Parathyroid adenoma (tissue), 2 donors: ENCODE results near the gene HERC3.
A peak's percentile ranks its signal among the peaks of the same experiment; 100 is the strongest.

Source experiments
- H2AFZ ChIP-seq: fragments of 300-600 bp; sonication (generic); one replicate; pipeline ENCODE4 v1.7.0; 2017; ENCODE audit warnings: antibody characterized with exemption, mild to moderate bottlenecking
- H3K27ac ChIP-seq: fragments of 300-600 bp; sonication (generic); one replicate; pipeline ENCODE4 v1.7.0; 2017
- H3K27me3 ChIP-seq: fragments of 300-600 bp; sonication (generic); one replicate; pipeline ENCODE4 v1.7.0; 2017; ENCODE audit warnings: low read length; ENCODE audit not compliant: control insufficient read depth, insufficient read depth
- H3K36me3 ChIP-seq: fragments of 300-600 bp; sonication (generic); one replicate; pipeline ENCODE4 v1.7.0; 2017; ENCODE audit warnings: low read length; ENCODE audit not compliant: control insufficient read depth, insufficient read depth
- H3K4me1 ChIP-seq: fragments of 300-600 bp; sonication (generic); one replicate; pipeline ENCODE4 v1.7.0; 2017; ENCODE audit warnings: control low read depth
- H3K4me2 ChIP-seq: fragments of 300-600 bp; sonication (generic); one replicate; pipeline ENCODE4 v1.7.0; 2017; ENCODE audit warnings: low read length
- H3K4me3 ChIP-seq: fragments of 300-600 bp; sonication (generic); one replicate; pipeline ENCODE4 v1.7.0; 2017; ENCODE audit warnings: low read depth, low read length
- H3K79me2 ChIP-seq: fragments of 300-600 bp; sonication (generic); one replicate; pipeline ENCODE4 v1.7.0; 2017; ENCODE audit warnings: control low read depth
- H3K9ac ChIP-seq: fragments of 300-600 bp; sonication (generic); one replicate; pipeline ENCODE4 v1.7.0; 2017; ENCODE audit warnings: mild to moderate bottlenecking
- H3K9me3 ChIP-seq: fragments of 300-600 bp; sonication (generic); one replicate; pipeline ENCODE4 v1.7.0; 2017; ENCODE audit warnings: low read length; ENCODE audit not compliant: control insufficient read depth
- TF ChIP-seq, protein P1 (sequence below): fragments of 300-600 bp; sonication (generic); IDR thresholded peaks from one replicate; pipeline ENCODE4 v1.7.0; 2017; ENCODE audit warnings: antibody characterized with exemption, mild to moderate bottlenecking
- donor health status: primary hyperparathyroidism.

Gene HERC3

DNA sequence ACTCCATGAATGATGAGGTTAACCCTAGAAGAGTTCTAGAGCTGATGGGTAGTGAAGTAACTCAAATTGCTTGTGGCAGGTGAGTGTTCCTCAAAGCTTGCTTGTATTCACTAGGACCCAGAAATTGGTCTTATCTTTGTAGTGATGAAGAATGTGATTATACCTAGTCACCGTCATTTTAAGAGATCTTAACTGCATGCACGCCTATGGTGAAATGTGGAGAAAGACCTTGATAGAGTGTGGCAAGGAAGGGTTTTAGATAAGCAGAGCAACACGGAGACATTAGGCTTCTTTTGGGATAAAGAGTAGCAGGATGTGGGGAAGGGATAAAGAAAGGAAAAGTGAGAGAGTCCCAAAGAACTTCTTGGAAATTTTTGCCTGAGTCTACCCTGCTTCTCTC is 62.9 kb downstream of the HERC3 start:
- H3K36me3 ChIP-seq = no peaks in the 10 kb centered on the region
- H3K4me2 ChIP-seq = no peak overlapping the region
- H2AFZ ChIP-seq = no peak overlapping the region
- H3K4me1 ChIP-seq = peaks cover 2% of the 10 kb centered on the region
- no peaks in the 10 kb centered on the region for H3K79me2 ChIP-seq
- TF ChIP-seq, protein P1, sequence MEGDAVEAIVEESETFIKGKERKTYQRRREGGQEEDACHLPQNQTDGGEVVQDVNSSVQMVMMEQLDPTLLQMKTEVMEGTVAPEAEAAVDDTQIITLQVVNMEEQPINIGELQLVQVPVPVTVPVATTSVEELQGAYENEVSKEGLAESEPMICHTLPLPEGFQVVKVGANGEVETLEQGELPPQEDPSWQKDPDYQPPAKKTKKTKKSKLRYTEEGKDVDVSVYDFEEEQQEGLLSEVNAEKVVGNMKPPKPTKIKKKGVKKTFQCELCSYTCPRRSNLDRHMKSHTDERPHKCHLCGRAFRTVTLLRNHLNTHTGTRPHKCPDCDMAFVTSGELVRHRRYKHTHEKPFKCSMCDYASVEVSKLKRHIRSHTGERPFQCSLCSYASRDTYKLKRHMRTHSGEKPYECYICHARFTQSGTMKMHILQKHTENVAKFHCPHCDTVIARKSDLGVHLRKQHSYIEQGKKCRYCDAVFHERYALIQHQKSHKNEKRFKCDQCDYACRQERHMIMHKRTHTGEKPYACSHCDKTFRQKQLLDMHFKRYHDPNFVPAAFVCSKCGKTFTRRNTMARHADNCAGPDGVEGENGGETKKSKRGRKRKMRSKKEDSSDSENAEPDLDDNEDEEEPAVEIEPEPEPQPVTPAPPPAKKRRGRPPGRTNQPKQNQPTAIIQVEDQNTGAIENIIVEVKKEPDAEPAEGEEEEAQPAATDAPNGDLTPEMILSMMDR = no peak
- no peaks in the 10 kb centered on the region for H3K27me3 ChIP-seq
- H3K27ac ChIP-seq = no peak overlapping the region
- H3K4me3 ChIP-seq = no peak overlapping the region
- no peaks in the 10 kb centered on the region for H3K9me3 ChIP-seq
- H3K9ac ChIP-seq = no peak overlapping the region

DNA sequence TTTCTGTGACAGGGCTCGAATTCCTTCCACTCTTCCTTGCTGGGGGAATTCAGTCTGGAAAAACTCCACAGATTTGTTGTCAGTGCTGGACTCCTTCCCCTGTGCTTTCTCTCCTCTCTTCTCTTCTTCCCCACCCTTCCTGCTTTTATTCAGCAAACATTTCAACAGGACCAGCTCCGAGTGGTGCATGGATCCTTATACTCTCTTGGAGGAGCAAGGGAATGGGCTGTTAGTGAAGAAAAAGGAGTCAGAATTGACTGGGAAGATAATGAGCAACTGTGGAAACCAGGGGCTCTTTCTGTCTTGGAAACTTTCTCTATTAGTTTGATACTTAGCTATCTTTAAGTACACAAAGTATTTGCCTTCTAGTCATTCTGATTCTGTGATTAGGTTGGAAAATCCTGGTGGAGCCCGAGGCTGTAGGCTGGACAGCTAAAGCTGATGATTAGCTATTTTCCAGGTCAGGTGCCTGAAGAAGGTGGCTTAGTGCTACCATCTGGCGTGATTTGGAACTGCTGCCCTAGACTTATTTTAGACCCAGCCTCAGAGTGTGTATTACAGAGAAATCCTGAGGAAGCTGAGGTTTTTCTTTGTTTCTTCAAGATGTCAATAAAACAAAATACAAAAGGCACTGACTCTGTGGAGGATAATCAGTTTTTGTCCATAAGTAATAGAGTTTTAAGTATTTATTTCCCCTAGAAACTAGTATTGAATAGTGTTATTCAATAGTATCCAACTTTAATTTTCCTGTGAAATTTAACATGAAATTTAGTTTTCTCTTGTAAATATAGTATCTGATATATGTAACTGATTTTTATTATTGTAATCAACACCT is 67.0 kb downstream of the HERC3 start:
- Histone ChIP-seq H3K9me3 (no peaks in the 10 kb centered on the region), H3K9ac (no peak overlapping the region), H3K4me1 (peaks cover 2% of the 10 kb centered on the region), H3K4me3 (no peak overlapping the region), H3K27me3 (no peaks in the 10 kb centered on the region), H3K36me3 (no peaks in the 10 kb centered on the region), H2AFZ (peak overlapping the region; percentile 38), H3K27ac (no peak overlapping the region), H3K79me2 (no peaks in the 10 kb centered on the region), H3K4me2 (no peak overlapping the region)
- TF ChIP-seq, protein P1 = peak; percentile 75

DNA sequence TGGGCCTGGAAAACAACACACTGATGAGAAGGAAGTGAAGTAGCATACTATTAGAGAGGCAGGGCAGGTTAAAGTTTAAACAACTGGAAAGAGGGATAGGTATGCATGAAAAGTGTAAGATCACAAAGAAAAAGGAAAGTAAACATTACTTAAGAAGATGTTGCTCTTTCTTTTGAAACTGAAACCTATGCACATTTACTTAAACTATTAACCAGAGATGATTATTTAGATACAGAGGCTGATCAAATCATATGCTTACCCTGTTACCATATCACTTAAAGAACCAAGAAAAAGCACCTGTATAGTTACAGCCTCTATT is 67.6 kb downstream of the HERC3 start:
- Histone ChIP-seq H3K4me3 (no peak overlapping the region), H3K4me1 (peaks cover 2% of the 10 kb centered on the region), H3K9me3 (no peaks in the 10 kb centered on the region), H3K36me3 (no peaks in the 10 kb centered on the region), H3K4me2 (no peak overlapping the region), H2AFZ (no peak overlapping the region), H3K27me3 (no peaks in the 10 kb centered on the region), H3K9ac (no peak overlapping the region), H3K79me2 (no peaks in the 10 kb centered on the region), H3K27ac (no peak overlapping the region)
- TF ChIP-seq, protein P1 = no peak

DNA sequence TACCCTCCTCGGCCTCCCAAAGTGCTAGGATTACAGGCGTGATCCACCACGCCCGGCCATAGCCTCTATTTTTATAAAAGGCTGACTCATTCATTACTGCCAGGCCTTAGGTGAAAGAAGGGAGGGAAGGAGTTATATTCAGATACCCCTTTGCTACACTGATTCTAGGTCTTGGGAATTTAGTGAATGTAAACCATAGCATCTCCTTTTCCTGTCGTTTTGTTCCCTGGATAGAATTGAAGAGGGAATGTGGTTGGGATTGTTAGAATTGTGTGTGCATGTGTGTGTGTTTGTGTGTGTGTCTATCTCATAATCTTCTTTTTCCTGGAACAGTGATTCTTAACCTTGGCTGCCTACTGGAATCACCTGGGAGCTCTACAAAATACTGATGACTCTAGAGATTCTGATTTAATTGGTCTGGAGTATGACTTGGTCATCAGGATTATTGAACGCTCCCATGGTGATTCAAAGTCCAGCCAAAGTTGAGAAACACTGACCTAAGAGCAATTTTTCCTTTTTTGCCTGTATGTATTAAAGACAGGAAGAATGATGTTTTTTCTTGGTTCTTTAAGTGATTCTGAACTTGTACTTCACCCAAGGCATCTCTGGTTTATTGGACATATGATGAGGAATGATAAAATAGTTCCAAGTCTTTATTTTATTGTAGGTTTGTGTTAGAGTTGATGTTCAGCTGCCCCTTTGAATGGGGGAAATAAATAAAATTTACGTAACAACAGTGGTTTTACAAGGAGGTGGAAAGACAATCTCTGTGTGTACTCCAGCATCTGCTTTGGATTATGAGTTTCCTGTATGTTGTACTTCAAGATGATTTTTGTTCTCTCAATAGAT is 68.4 kb downstream of the HERC3 start:
- peaks cover 2% of the 10 kb centered on the region for H3K4me1 ChIP-seq
- no peak overlapping the region for H3K4me3 ChIP-seq
- no peak overlapping the region for H3K27ac ChIP-seq
- H2AFZ ChIP-seq = no peak overlapping the region
- TF ChIP-seq, protein P1 = no peak
- H3K9ac ChIP-seq = no peak overlapping the region
- H3K4me2 ChIP-seq = no peak overlapping the region
- H3K27me3 ChIP-seq = no peaks in the 10 kb centered on the region
- no peaks in the 10 kb centered on the region for H3K79me2 ChIP-seq
- no peaks in the 10 kb centered on the region for H3K9me3 ChIP-seq
- no peaks in the 10 kb centered on the region for H3K36me3 ChIP-seq
